Neuronal stem cell (in vitro differentiated cells): ENCODE measurements around the gene SLC6A3.

Experiments
- DNase-seq: peaks from one replicate; pipeline ENCODE4 v3.0.0-alpha.2; 2013; ENCODE audit warnings: low spot score
- H2AFZ ChIP-seq: one replicate; pipeline ENCODE4 v1.6.1; 2013; ENCODE audit warnings: mild to moderate bottlenecking, low read length, inconsistent platforms
- H2AK5ac ChIP-seq: 2 replicates; pipeline ENCODE4 v1.6.1; 2013; ENCODE audit warnings: low read depth, mild to moderate bottlenecking, inconsistent platforms, low read length, moderate library complexity, mixed read lengths
- H2BK120ac ChIP-seq: 2 replicates; pipeline ENCODE4 v1.6.1; 2013; ENCODE audit warnings: low read depth, mild to moderate bottlenecking, inconsistent platforms, low read length, moderate library complexity, mixed read lengths
- H2BK12ac ChIP-seq: one replicate; pipeline ENCODE4 v1.6.1; 2013; ENCODE audit warnings: low read length, inconsistent platforms
- H2BK15ac ChIP-seq: 2 replicates; pipeline ENCODE4 v1.6.1; 2013; ENCODE audit warnings: mild to moderate bottlenecking, low read length, inconsistent platforms, mixed read lengths
- H2BK5ac ChIP-seq: one replicate; pipeline ENCODE4 v1.6.1; 2013; ENCODE audit warnings: inconsistent platforms, mild to moderate bottlenecking, low read length, moderate library complexity
- H3K14ac ChIP-seq: one replicate; pipeline ENCODE4 v1.6.1; 2013; ENCODE audit warnings: low read length, inconsistent platforms
- H3K18ac ChIP-seq: 2 replicates; pipeline ENCODE4 v1.6.1; 2013; ENCODE audit warnings: low read length, inconsistent platforms
- H3K23ac ChIP-seq: 2 replicates; pipeline ENCODE4 v1.6.1; 2013; ENCODE audit warnings: low read depth, mild to moderate bottlenecking, mixed read lengths, low read length, inconsistent platforms; ENCODE audit not compliant: poor library complexity
- H3K27ac ChIP-seq: replicated peaks from 3 replicates; pipeline ENCODE4 v1.5.1; 2013; ENCODE audit warnings: low read length, inconsistent platforms
- H3K27me3 ChIP-seq, 3 experiments: 2 replicates each; pipeline ENCODE4 v1.6.1; 2013; ENCODE audit warnings: low read length in 3 of 3, mild to moderate bottlenecking in 2 of 3, inconsistent platforms in 1 of 3, low read depth in 1 of 3, mixed read lengths in 1 of 3, moderate library complexity in 1 of 3; ENCODE audit not compliant: control insufficient read depth in 3 of 3, insufficient read depth in 3 of 3
- H3K36me3 ChIP-seq, 2 donors: replicated peaks in 1 of 2; 2 replicates each; pipeline ENCODE4 v1.6.1; 2013; ENCODE audit warnings: low read length in 2 of 2; ENCODE audit not compliant: control insufficient read depth in 2 of 2, insufficient read depth in 2 of 2
- H3K4ac ChIP-seq: 2 replicates; pipeline ENCODE4 v1.6.1; 2013; ENCODE audit warnings: inconsistent platforms, mild to moderate bottlenecking, low read length, moderate library complexity
- H3K4me1 ChIP-seq, 2 donors: 1 replicate in 1 of 2; 2 replicates in 1 of 2; pipeline ENCODE4 v1.6.1; 2013; ENCODE audit warnings: low read length in 2 of 2, low read depth in 1 of 2; ENCODE audit not compliant: control insufficient read depth in 2 of 2, insufficient read depth in 1 of 2
- H3K4me2 ChIP-seq: one replicate; pipeline ENCODE4 v1.6.1; 2013; ENCODE audit warnings: mild to moderate bottlenecking, low read length, inconsistent platforms; ENCODE audit not compliant: insufficient read depth, poor library complexity, severe bottlenecking
- H3K4me3 ChIP-seq, 2 donors: 2 replicates each; pipeline ENCODE4 v1.5.1; 2013; ENCODE audit warnings: low read length in 2 of 2, mild to moderate bottlenecking in 2 of 2, inconsistent platforms in 1 of 2, moderate library complexity in 1 of 2
- H3K79me1 ChIP-seq: one replicate; pipeline ENCODE4 v1.6.1; 2013; ENCODE audit warnings: low read depth, mild to moderate bottlenecking, inconsistent platforms, low read length, moderate library complexity
- H3K9ac ChIP-seq: one replicate; pipeline ENCODE4 v1.6.1; 2013; ENCODE audit warnings: mild to moderate bottlenecking, low read depth, low read length, inconsistent platforms; ENCODE audit not compliant: poor library complexity
- H3K9me3 ChIP-seq, 2 donors: replicated peaks in 1 of 2; 2 replicates each; pipeline versions ENCODE3 to v1.6.1; 2013; ENCODE audit warnings: low read length in 2 of 2, mild to moderate bottlenecking in 2 of 2, inconsistent platforms in 1 of 2, low read depth in 1 of 2, mixed read lengths in 1 of 2, moderate library complexity in 1 of 2; ENCODE audit not compliant: control insufficient read depth in 2 of 2, insufficient read depth in 1 of 2
- H4K8ac ChIP-seq: one replicate; pipeline ENCODE4 v1.6.1; 2013; ENCODE audit warnings: low read depth, mild to moderate bottlenecking, inconsistent platforms, low read length, moderate library complexity
- H4K91ac ChIP-seq: one replicate; pipeline ENCODE4 v1.6.1; 2013; ENCODE audit warnings: low read length, low read depth, mild to moderate bottlenecking, inconsistent platforms; ENCODE audit not compliant: poor library complexity
- WGBS, 2 donors: extraction: QIAGEN DNeasy Blood & Tissue Kit; methylation state at CpG; one replicate each; pipeline ENCODE4 v1.1.7; 2013; ENCODE audit warnings: missing lambda C conversion rate in 2 of 2, mixed read lengths in 1 of 2; ENCODE audit not compliant: insufficient read length in 2 of 2, insufficient replicate concordance in 1 of 2; ENCODE audit errors: extremely low coverage in 2 of 2; 5-methylcytosine and 5-hydroxymethylcytosine counted together

The SLC6A3 gene

GRCh38 chr5:1478271-1479035 lies 33.2 kb upstream of the SLC6A3 start:
- no peak overlapping the region for H4K8ac ChIP-seq
- no peaks in the 10 kb centered on the region for H3K27me3 ChIP-seq
- no peak overlapping the region for H3K18ac ChIP-seq

DNA sequence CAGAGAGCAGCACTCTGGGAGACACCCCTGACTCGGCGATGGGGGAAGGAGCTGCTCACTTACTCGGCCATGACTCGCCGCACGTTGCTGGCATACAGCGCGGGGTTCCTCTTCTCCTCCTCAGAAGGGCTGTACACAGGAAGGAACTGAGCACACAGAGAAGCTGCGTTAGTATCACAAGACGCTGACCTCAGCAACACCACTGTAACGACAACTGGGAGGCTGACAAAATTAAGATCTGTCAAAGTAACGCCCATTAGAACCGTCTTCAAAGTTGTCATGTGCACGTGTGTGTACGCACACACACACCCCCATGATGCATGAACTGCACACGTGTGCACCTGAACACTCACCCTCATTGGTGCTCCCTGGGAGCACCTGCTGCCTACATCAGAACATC lies 32.1 kb upstream of the SLC6A3 start:
- no peak overlapping the region for H2BK5ac ChIP-seq
- H3K79me1 ChIP-seq = peaks cover 3% of the 10 kb centered on the region
- no peaks in the 10 kb centered on the region for H3K27me3 ChIP-seq
- no peak overlapping the region for H2AK5ac ChIP-seq
- H2BK15ac ChIP-seq = no peak overlapping the region
- no peak overlapping the region for H3K9ac ChIP-seq
- no peak overlapping the region for H2BK120ac ChIP-seq
- no peak overlapping the region for H3K4ac ChIP-seq
- H4K8ac ChIP-seq = no peak overlapping the region
- no peak overlapping the region for H3K27ac ChIP-seq
- H3K18ac ChIP-seq = no peak overlapping the region
- DNase-seq = no peak
- no peaks in the 10 kb centered on the region for H3K9me3 ChIP-seq
- H3K4me1 ChIP-seq = peaks cover 0 to 2% of the 10 kb centered on the region in 2 donors
- H3K14ac ChIP-seq = no peak overlapping the region
- no peak overlapping the region for H2BK12ac ChIP-seq
- H4K91ac ChIP-seq = no peak overlapping the region
- no peak overlapping the region for H2AFZ ChIP-seq
- H3K36me3 ChIP-seq = peaks cover 32 to 74% of the 10 kb centered on the region in 2 donors
- H3K4me2 ChIP-seq = no peak overlapping the region
- H3K4me3 ChIP-seq = no peak overlapping the region
- no peak overlapping the region for H3K23ac ChIP-seq
- WGBS, 2 donors = no CpG with 5 or more reads among the region's 16 CpGs

More at GRCh38 chr5:1478271-1479035, 33.2 kb upstream of the SLC6A3 start:
- H3K4me3 ChIP-seq = no peak overlapping the region
- H3K4ac ChIP-seq = no peak overlapping the region
- H3K27ac ChIP-seq = no peak overlapping the region
- H2AK5ac ChIP-seq = no peak overlapping the region
- DNase-seq = no peak
- H3K9me3 ChIP-seq = no peaks in the 10 kb centered on the region
- H2BK12ac ChIP-seq = no peak overlapping the region
- no peak overlapping the region for H3K9ac ChIP-seq
- H3K4me1 ChIP-seq = peaks cover 0 to 2% of the 10 kb centered on the region in 2 donors
- no peak overlapping the region for H2BK120ac ChIP-seq
- peaks cover 3% of the 10 kb centered on the region for H3K79me1 ChIP-seq
- no peak overlapping the region for H4K91ac ChIP-seq
- no peak overlapping the region for H3K23ac ChIP-seq
- no peak overlapping the region for H2BK5ac ChIP-seq
- no CpG with 5 or more reads among the region's 13 CpGs for WGBS, 2 donors
- H2BK15ac ChIP-seq = no peak overlapping the region
- H3K4me2 ChIP-seq = no peak overlapping the region
- peaks cover 28 to 70% of the 10 kb centered on the region in 2 donors for H3K36me3 ChIP-seq
- H3K14ac ChIP-seq = no peak overlapping the region
- no peak overlapping the region for H2AFZ ChIP-seq

- DNase-seq = no peak
- Histone ChIP-seq H3K4me2 (no peak overlapping the region), H3K4ac (no peak overlapping the region), H3K4me3 (no peak overlapping the region), H3K36me3 (peaks cover 34 to 78% of the 10 kb centered on the region in 2 donors), H3K27me3 (no peaks in the 10 kb centered on the region), H2BK120ac (no peak overlapping the region), H4K91ac (no peak overlapping the region), H4K8ac (no peak overlapping the region), H3K14ac (no peak overlapping the region), H2AK5ac (no peak overlapping the region), H2BK5ac (no peak overlapping the region), H3K9me3 (no peaks in the 10 kb centered on the region), H3K23ac (no peak overlapping the region), H2AFZ (no peak overlapping the region), H2BK12ac (no peak overlapping the region), H3K9ac (peak overlapping the region; percentile 3), H3K27ac (no peak overlapping the region), H3K79me1 (peaks cover 3% of the 10 kb centered on the region), H3K18ac (no peak overlapping the region), H2BK15ac (no peak overlapping the region), H3K4me1 (peaks cover 0 to 2% of the 10 kb centered on the region in 2 donors)
- no CpG with 5 or more reads among the region's 11 CpGs for WGBS, 2 donors
Measured at GRCh38 chr5:1476967-1477310, 31.7 kb upstream of the SLC6A3 start.

- Histone ChIP-seq H3K4me2 (no peak overlapping the region), H2AFZ (no peak overlapping the region), H3K27ac (no peak overlapping the region), H3K23ac (peak overlapping the region; percentile 25), H3K79me1 (peaks cover 3% of the 10 kb centered on the region), H3K9ac (no peak overlapping the region), H2BK15ac (no peak overlapping the region), H3K36me3 (peaks cover 34 to 84% of the 10 kb centered on the region in 2 donors), H2BK120ac (no peak overlapping the region), H3K18ac (no peak overlapping the region), H3K4ac (no peak overlapping the region), H2AK5ac (no peak overlapping the region), H3K27me3 (no peaks in the 10 kb centered on the region), H4K8ac (no peak overlapping the region), H3K4me1 (peaks cover 0 to 2% of the 10 kb centered on the region in 2 donors), H3K4me3 (no peak overlapping the region), H2BK12ac (no peak overlapping the region), H3K14ac (no peak overlapping the region), H2BK5ac (no peak overlapping the region), H4K91ac (no peak overlapping the region), H3K9me3 (no peaks in the 10 kb centered on the region)
- DNase-seq = no peak
- WGBS, 2 donors = no CpG with 5 or more reads among the region's 28 CpGs
Measured at GRCh38 chr5:1476181-1476966, 31.1 kb upstream of the SLC6A3 start.
